H1 (cell line): Measurements from ENCODE around the gene FOXJ2. TPM values are rescaled to one million over a fixed set of nuclear protein-coding genes. Genes with fewer than 3 reads are reported as not detected.

ENCODE experiments used
- CTCF ChIA-PET: fragments of 300-600 bp; sonication (Branson Sonifier 250); formaldehyde crosslinking; loops from one replicate; lab custom pipeline; 2021; ENCODE audit not compliant: partially characterized antibody; lab: Charles Lee
- POLR2A ChIA-PET: fragments of 300-600 bp; sonication (Branson Sonifier 250); formaldehyde crosslinking; loops from one replicate; lab custom pipeline; 2021; ENCODE audit warnings: inconsistent platforms; ENCODE audit not compliant: partially characterized antibody; lab: Charles Lee
- DNase-seq, 2 experiments: peaks; one replicate each; pipeline versions ENCODE4 v3.0.0 to v3.0.0-alpha.2; 2010 to 2022; ENCODE audit warnings: low spot score in 2 of 2, low read depth in 1 of 2, mixed read lengths in 1 of 2
- FAIRE-seq: peaks from 2 replicates; lab custom pipeline; 2011; peaks lifted over from hg19 to GRCh38; lab: Jason Lieb, UNC
- H2AFZ ChIP-seq: 2 replicates; pipeline ENCODE4 v1.8.1; 2012; ENCODE audit warnings: low read length, inconsistent platforms
- H2AK5ac ChIP-seq: 2 replicates; pipeline ENCODE4 v1.6.1; 2013; ENCODE audit warnings: low read depth, low read length
- H2BK120ac ChIP-seq: replicated peaks from 2 replicates; pipeline ENCODE3; 2013; ENCODE audit warnings: low read depth, low read length, inconsistent platforms
- H2BK12ac ChIP-seq: 2 replicates; pipeline ENCODE4 v1.6.1; 2013; ENCODE audit warnings: low read depth, low read length
- H2BK15ac ChIP-seq: 2 replicates; pipeline ENCODE4 v1.6.1; 2013; ENCODE audit warnings: low read length
- H2BK20ac ChIP-seq: 2 replicates; pipeline ENCODE4 v1.6.1; 2013; ENCODE audit warnings: low read length
- H2BK5ac ChIP-seq: 2 replicates; pipeline ENCODE4 v1.6.1; 2013; ENCODE audit warnings: low read depth, low read length
- H3K14ac ChIP-seq: 2 replicates; pipeline ENCODE4 v1.6.1; 2013; ENCODE audit warnings: inconsistent platforms; ENCODE audit not compliant: insufficient read length
- H3K18ac ChIP-seq: 2 replicates; pipeline ENCODE4 v1.6.1; 2013; ENCODE audit warnings: low read length; ENCODE audit errors: extremely low read depth
- H3K23ac ChIP-seq: 2 replicates; pipeline ENCODE4 v1.6.1; 2013; ENCODE audit warnings: inconsistent platforms; ENCODE audit not compliant: insufficient read length
- H3K23me2 ChIP-seq: 2 replicates; pipeline ENCODE4 v1.6.1; 2013; ENCODE audit warnings: low read depth, low read length
- H3K27ac ChIP-seq: 2 replicates; pipeline ENCODE4 v1.6.1; 2011; ENCODE audit warnings: low read depth, low read length, inconsistent platforms
- H3K27me3 ChIP-seq, 4 experiments: replicated peaks in 1 of 4; 1 replicate in 1 of 4; 2 replicates in 3 of 4; pipeline versions ENCODE4 v1.6.1 to v1.8.1; 2011 to 2013; ENCODE audit warnings: low read length in 3 of 4, mild to moderate bottlenecking in 3 of 4, inconsistent platforms in 2 of 4, mixed read lengths in 2 of 4, moderate library complexity in 1 of 4; ENCODE audit not compliant: control insufficient read depth in 3 of 4, insufficient read depth in 3 of 4; ENCODE audit errors: extremely low read depth in 1 of 4
- H3K36me3 ChIP-seq, 4 experiments: 2 replicates each; pipeline versions ENCODE4 v1.6.1 to v1.8.1; 2011 to 2013; ENCODE audit warnings: mild to moderate bottlenecking in 4 of 4, low read length in 3 of 4, moderate library complexity in 2 of 4, control low read depth in 1 of 4, inconsistent platforms in 1 of 4; ENCODE audit not compliant: insufficient read depth in 4 of 4, control insufficient read depth in 2 of 4
- H3K4ac ChIP-seq: replicated peaks from 2 replicates; pipeline ENCODE3; 2013; ENCODE audit warnings: low read length, low read depth, mixed read lengths, inconsistent platforms; ENCODE audit not compliant: insufficient read length
- H3K4me1 ChIP-seq, 4 experiments: replicated peaks in 1 of 4; 1 replicate in 1 of 4; 2 replicates in 3 of 4; pipeline versions ENCODE4 v1.6.1 to v1.8.1; 2011 to 2013; ENCODE audit warnings: low read length in 3 of 4, inconsistent platforms in 2 of 4, mixed read lengths in 1 of 4; ENCODE audit not compliant: insufficient read depth in 4 of 4, control insufficient read depth in 3 of 4
- H3K4me2 ChIP-seq, 2 experiments: 2 replicates each; pipeline versions ENCODE4 v1.6.1 to v1.8.1; 2011 to 2013; ENCODE audit warnings: low read depth in 2 of 2, low read length in 2 of 2, control low read depth in 1 of 2, inconsistent platforms in 1 of 2, mild to moderate bottlenecking in 1 of 2; ENCODE audit not compliant: insufficient read depth in 1 of 2
- H3K4me3 ChIP-seq, 4 experiments: fragments of 200-600, 300-600 bp in 1 of 4; sonication (generic), shearing (Covaris generic), sonication (Bioruptor Twin) in 1 of 4; 2 replicates each; pipeline versions ENCODE4 v1.5.1 to v1.8.1; 2011 to 2016; ENCODE audit warnings: low read length in 4 of 4, low read depth in 3 of 4, control low read depth in 2 of 4, inconsistent platforms in 2 of 4, mild to moderate bottlenecking in 2 of 4, mixed read lengths in 1 of 4, moderate library complexity in 1 of 4; ENCODE audit not compliant: insufficient read depth in 2 of 4; ENCODE audit errors: extremely low read depth in 1 of 4
- H3K56ac ChIP-seq: replicated peaks from 2 replicates; pipeline ENCODE3; 2013; ENCODE audit warnings: low read depth, mild to moderate bottlenecking, mixed read lengths, low read length, inconsistent platforms; ENCODE audit not compliant: insufficient read length
- H3K79me1 ChIP-seq: 2 replicates; pipeline ENCODE4 v1.6.1; 2013; ENCODE audit warnings: low read depth, low read length, control low read depth
- H3K79me2 ChIP-seq, 2 experiments: 2 replicates each; pipeline versions ENCODE4 v1.6.1 to v1.8.1; 2012 to 2013; ENCODE audit warnings: low read length in 2 of 2, mild to moderate bottlenecking in 2 of 2, inconsistent platforms in 1 of 2; ENCODE audit not compliant: insufficient read depth in 2 of 2, control insufficient read depth in 1 of 2
- H3K9ac ChIP-seq, 4 experiments: replicated peaks in 1 of 4; 1 replicate in 1 of 4; 2 replicates in 3 of 4; pipeline versions ENCODE4 v1.6.1 to v1.8.1; 2011 to 2013; ENCODE audit warnings: low read depth in 3 of 4, low read length in 3 of 4, control low read depth in 2 of 4, mild to moderate bottlenecking in 2 of 4, moderate library complexity in 2 of 4, inconsistent platforms in 1 of 4; ENCODE audit errors: extremely low read depth in 1 of 4
- H3K9me3 ChIP-seq, 2 experiments: 2 replicates each; pipeline versions ENCODE4 v1.6.1 to v1.8.1; 2012 to 2013; ENCODE audit warnings: mild to moderate bottlenecking in 2 of 2, moderate library complexity in 2 of 2, control low read depth in 1 of 2, inconsistent platforms in 1 of 2, low read depth in 1 of 2, low read length in 1 of 2, mixed read lengths in 1 of 2; ENCODE audit not compliant: insufficient read depth in 2 of 2
- H4K20me1 ChIP-seq, 2 experiments: replicated peaks in 1 of 2; 2 replicates each; pipeline versions ENCODE3 to v1.8.1; 2011 to 2013; ENCODE audit warnings: inconsistent platforms in 2 of 2, low read length in 2 of 2, mild to moderate bottlenecking in 1 of 2; ENCODE audit not compliant: insufficient read depth in 2 of 2, control insufficient read depth in 1 of 2
- H4K5ac ChIP-seq: 2 replicates; pipeline ENCODE4 v1.6.1; 2013; ENCODE audit warnings: low read length, low read depth, mixed read lengths, inconsistent platforms; ENCODE audit not compliant: insufficient read length
- H4K8ac ChIP-seq: 2 replicates; pipeline ENCODE4 v1.8.0; 2013; ENCODE audit warnings: mild to moderate bottlenecking, moderate library complexity, low read length, inconsistent platforms; ENCODE audit not compliant: insufficient read depth; ENCODE audit errors: extremely low read depth
- H4K91ac ChIP-seq: replicated peaks from 2 replicates; pipeline ENCODE3; 2013; ENCODE audit warnings: low read length, mixed read lengths, inconsistent platforms; ENCODE audit not compliant: insufficient read length
- ASH2L ChIP-seq: fragments of 200-600, 300-600 bp; sonication (generic); IDR thresholded peaks from one replicate; pipeline ENCODE4 v1.7.1; 2017; ENCODE audit warnings: low read length
- BCL11A ChIP-seq, 2 experiments: IDR thresholded peaks; one replicate each; pipeline ENCODE4 v1.6.1; 2011; ENCODE audit warnings: low read depth in 2 of 2, low read length in 2 of 2, mild to moderate bottlenecking in 2 of 2
- CHD2 ChIP-seq: IDR thresholded peaks from 2 replicates; pipeline ENCODE4 v1.6.1; 2012; ENCODE audit warnings: low read length, improper control_type of control experiment
- HDAC2 ChIP-seq, 2 experiments: fragments of 300-600 bp in 1 of 2; sonication (generic) in 1 of 2; IDR thresholded peaks; 2 replicates each; pipeline ENCODE4 v1.6.1; 2011 to 2012; ENCODE audit warnings: low read depth in 2 of 2, low read length in 2 of 2, mild to moderate bottlenecking in 2 of 2, moderate library complexity in 2 of 2, borderline replicate concordance in 1 of 2, inconsistent platforms in 1 of 2
- KDM4A ChIP-seq: IDR thresholded peaks from one replicate; pipeline ENCODE4 v1.7.1; 2012; ENCODE audit warnings: low read depth, mild to moderate bottlenecking, moderate library complexity, low read length, inconsistent platforms; ENCODE audit not compliant: severe bottlenecking
- SAP30 ChIP-seq: fragments of 300-600 bp; sonication (generic); IDR thresholded peaks from 2 replicates; pipeline ENCODE4 v1.7.1; 2012; ENCODE audit warnings: low read length, moderate library complexity, mild to moderate bottlenecking, inconsistent platforms; ENCODE audit not compliant: insufficient read depth, insufficient replicate concordance
- SIN3A ChIP-seq, 2 experiments: IDR thresholded peaks in 1 of 2; conservative IDR thresholded peaks in 1 of 2; 2 replicates each; pipeline ENCODE4 v1.6.1; 2011 to 2012; ENCODE audit warnings: low read length in 2 of 2, improper control_type of control experiment in 1 of 2, low read depth in 1 of 2, mild to moderate bottlenecking in 1 of 2
- TAF1 ChIP-seq: IDR thresholded peaks from 2 replicates; pipeline ENCODE4 v1.6.1; 2011; ENCODE audit warnings: mild to moderate bottlenecking, low read depth, low read length
- TBP ChIP-seq: IDR thresholded peaks from 2 replicates; pipeline ENCODE4 v1.6.1; 2011; ENCODE audit warnings: low read depth, low read length, improper control_type of control experiment
- ZNF274 ChIP-seq: IDR thresholded peaks from 2 replicates; pipeline ENCODE4 v1.7.0; 2012; ENCODE audit warnings: low read length, borderline replicate concordance; ENCODE audit errors: extremely low read depth
- whole genome bisulfite sequencing, 2 experiments: shearing (Covaris generic) in 1 of 2; methylation state at CpG; one replicate each; pipeline versions ENCODE4 v1.1.6 to v1.1.7; 2013 to 2015; ENCODE audit warnings: low lambda C conversion rate in 2 of 2, mixed read lengths in 2 of 2, inconsistent platforms in 1 of 2, low coverage in 1 of 2, missing lambda C conversion rate in 1 of 2; ENCODE audit not compliant: insufficient replicate concordance in 2 of 2, insufficient coverage in 1 of 2, insufficient read length in 1 of 2; ENCODE audit errors: extremely low coverage in 1 of 2, missing lambda C conversion rate in 1 of 2; 5-methylcytosine and 5-hydroxymethylcytosine counted together
- polyA plus RNA-seq, 7 experiments: library from polyadenylated mRNA; depleted of rRNA in 3 of 7; stranded (reverse) in 5 of 7; unstranded in 2 of 7; fragments of >200 nt in 5 of 7; fragments of 200-250 nt in 2 of 7; gene quantifications; 1 replicate in 5 of 7; 2 replicates in 1 of 7; 4 replicates in 1 of 7; pipeline versions ENCODE4 v1.2.1 to v1.2.3, GENCODE V29; 2011 to 2013; ENCODE audit warnings: missing spikeins in 2 of 7, mixed read lengths in 2 of 7
- total RNA-seq: library from RNA; stranded (reverse); fragmentation: NEBNext Ultra II Directional; extraction: Animal tissue kit (Norgen Biotek cat#: 25700); gene quantifications from 2 replicates; pipeline ENCODE4 v1.2.1, GENCODE V29; 2021

FOXJ2 gene
- total and polyA plus RNA-seq, 2 of the 8 experiments (the other 6 are each of a cell fraction or from before 2014, with no cell fraction given): 4.2 to 9.3 TPM

DNA sequence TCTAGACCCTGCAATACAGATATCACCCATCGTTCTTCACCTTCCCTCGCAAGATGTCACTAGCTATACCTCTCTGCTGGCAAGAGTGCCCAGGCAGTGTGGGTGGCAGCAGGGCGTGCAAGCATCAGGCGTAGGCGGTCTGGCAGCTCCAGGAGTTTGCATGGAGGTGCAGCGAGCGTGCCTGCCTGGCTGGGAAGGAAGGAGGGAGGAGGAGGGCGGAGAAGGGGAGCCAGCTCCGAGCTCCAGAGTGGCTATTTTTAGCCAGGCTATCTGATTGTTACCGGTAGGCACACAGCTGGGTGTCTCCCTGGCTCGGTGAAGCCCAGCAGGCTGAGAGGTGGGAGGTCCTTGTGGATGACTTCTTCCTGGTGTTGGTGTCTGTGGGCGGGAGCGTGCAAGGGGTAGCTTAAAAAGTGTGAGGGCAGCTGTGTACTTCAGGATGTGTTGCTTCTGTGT lies 6.2 kb downstream of the FOXJ2 start:
- H2BK15ac ChIP-seq: 0 out of 2 replicates have a peak overlapping the region, but pooled peaks have one; percentile 46
- H2BK5ac ChIP-seq: peak overlapping the region; percentile 93
- H3K4me2 ChIP-seq: peak overlapping the region; percentile 84 to 98
- peak overlapping the region; percentile 89 for H2BK12ac ChIP-seq
- 0 out of 2 replicates have a peak overlapping the region, but pooled peaks have one; percentile 45 for H2AFZ ChIP-seq
- H3K79me1 ChIP-seq: peaks cover 5% of the 10 kb centered on the region; the same call in 1 of the 2 replicates
- peaks cover 21 to 33% (median 27%) of the 10 kb centered on the region in 4 experiments for H3K4me1 ChIP-seq
- H2BK120ac ChIP-seq: peak overlapping the region; percentile 5
- H3K56ac ChIP-seq: no peak overlapping the region
- DNase-seq (peak in 1 of 2 experiments; percentile 75), FAIRE-seq (no peak)
- POLR2A ChIA-PET: interaction anchor here (0.5 to 1.2 kb wide), 4 partner anchors 11 to 45 kb away, joined by 3 to 7 read pairs (median 4); no protein-coding TSS in a partner anchor
- H3K79me2 ChIP-seq: peaks cover 0 to 21% of the 10 kb centered on the region in 2 experiments; a peak in 1 of 4 replicates
- peak overlapping the region; percentile 93 for H3K18ac ChIP-seq
- H4K5ac ChIP-seq: peak overlapping the region; percentile 46
- no peaks in the 10 kb centered on the region for H3K9me3 ChIP-seq
- H3K23me2 ChIP-seq: peaks cover 8% of the 10 kb centered on the region; the same call in 1 of the 2 replicates
- peak overlapping the region; percentile 61 for H4K91ac ChIP-seq
- no peaks in the 10 kb centered on the region for H4K20me1 ChIP-seq
- peak overlapping the region; percentile 17; the same call in 1 of the 2 replicates for H2AK5ac ChIP-seq
- H3K4me3 ChIP-seq: peak overlapping the region; percentile 25 to 52 (median 34); a peak in 7 of 8 replicates
- WGBS, 2 experiments: 8% methylated on average over 13 of the region's 13 CpGs; no CpG with 5 or more reads in 1 of the 2 experiments
- H3K27me3 ChIP-seq: no peaks in the 10 kb centered on the region
- H3K4ac ChIP-seq: no peak overlapping the region
- peak in 1 of 2 experiments; percentile 65; a peak in 2 of 4 replicates for TF ChIP-seq SIN3A (conservative IDR thresholded peaks at IDR 0.05 in 1 of 2, IDR thresholded peaks at IDR 0.05 in 1 of 2; ENCODE audit: low read depth in 1 of 2, low read length in 2 of 2)
- TF ChIP-seq CHD2: no peak
- TF ChIP-seq BCL11A (IDR thresholded peaks at IDR 0.05; ENCODE audit: low read depth in 2 of 2, low read length in 2 of 2): no peak
- TF ChIP-seq TAF1: 0 out of 2 replicates have a peak, but pooled peaks have one; percentile 29
- TF ChIP-seq TBP: no peak
- peak; percentile 62 for TF ChIP-seq ASH2L
- peak in 1 of 2 experiments; percentile 42; a peak in 1 of 4 replicates for TF ChIP-seq HDAC2 (IDR thresholded peaks at IDR 0.05; ENCODE audit: borderline replicate concordance in 1 of 2, low read depth in 2 of 2, low read length in 2 of 2)
- TF ChIP-seq SAP30: peak; percentile 48
- TF ChIP-seq ZNF274: no peak
- peak; percentile 10 for TF ChIP-seq KDM4A
- H3K14ac ChIP-seq: no peak overlapping the region
- H3K9ac ChIP-seq: no peak overlapping the region
- peaks cover 0 to 14% (median 5%) of the 10 kb centered on the region in 4 experiments; a peak in 3 of 8 replicates for H3K36me3 ChIP-seq
- H4K8ac ChIP-seq: no peak overlapping the region
- peak overlapping the region; percentile 94; the same call in 1 of the 2 replicates for H2BK20ac ChIP-seq
- CTCF ChIA-PET: interaction anchor here (0.6 to 12.2 kb wide), 9 partner anchors 9 to 208 kb away, joined by 3 to 146 read pairs (median 4); no protein-coding TSS in a partner anchor
- no peak overlapping the region for H3K27ac ChIP-seq
- no peak overlapping the region for H3K23ac ChIP-seq
